PFSK-1 (cell line): Measurements from ENCODE around the gene CMIP.

Experiments used
- POLR2AphosphoS5 ChIP-seq: IDR thresholded peaks from 2 replicates; pipeline ENCODE4 v1.6.1; 2012; ENCODE audit warnings: low read depth, mild to moderate bottlenecking, control low read depth, low read length, moderate library complexity
- REST ChIP-seq, 2 experiments: IDR thresholded peaks; 2 replicates each; pipeline versions ENCODE4 v1.6.1 to v1.8.0; 2011 to 2012; ENCODE audit warnings: low read depth in 2 of 2, low read length in 2 of 2, control low read depth in 1 of 2, inconsistent platforms in 1 of 2, mild to moderate bottlenecking in 1 of 2, moderate library complexity in 1 of 2; ENCODE audit not compliant: insufficient read depth in 1 of 2
- SIN3A ChIP-seq: IDR thresholded peaks from 2 replicates; pipeline ENCODE4 v1.6.1; 2012; ENCODE audit warnings: mild to moderate bottlenecking, low read length, moderate library complexity, borderline replicate concordance; ENCODE audit not compliant: insufficient read depth
- TAF1 ChIP-seq: IDR thresholded peaks from 2 replicates; pipeline ENCODE4 v1.6.1; 2012; ENCODE audit warnings: low read length, control low read depth, borderline replicate concordance; ENCODE audit not compliant: insufficient read depth

DNA sequence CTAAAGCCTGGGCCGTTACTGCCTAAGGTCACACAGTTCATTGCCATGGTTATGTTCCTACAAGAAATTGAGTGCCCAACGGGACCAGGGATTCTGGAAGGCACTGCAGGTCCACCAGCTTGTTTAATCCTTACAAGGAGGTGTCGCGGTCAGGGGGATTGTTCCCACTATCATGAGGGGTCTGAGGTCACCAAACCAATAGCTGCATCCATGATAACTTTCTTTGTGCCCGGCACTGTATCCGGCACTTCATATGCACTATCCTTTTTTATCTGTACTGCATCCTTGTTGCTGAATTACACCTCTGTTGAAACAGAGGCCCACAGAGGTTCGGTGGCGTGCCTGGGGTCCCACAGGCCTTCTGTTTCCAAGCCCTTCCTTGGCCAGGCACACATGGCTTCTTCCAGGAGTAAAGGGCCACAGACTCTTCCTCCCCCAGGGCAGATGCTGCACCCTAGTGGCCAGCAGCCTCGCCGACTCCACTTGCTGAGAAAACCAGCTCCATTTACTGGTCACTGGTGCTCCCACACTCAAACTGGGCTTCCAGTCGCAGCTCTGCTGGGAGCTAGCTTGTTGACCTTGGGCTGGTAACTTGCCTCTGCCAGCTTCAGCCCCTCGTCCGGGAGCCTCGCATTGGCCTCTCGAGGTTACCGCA, 252.5 kb downstream of the CMIP start:
- TF ChIP-seq POLR2AphosphoS5 = no peak
- no peak for TF ChIP-seq SIN3A
- no peak for TF ChIP-seq TAF1
- no peak for TF ChIP-seq REST (IDR thresholded peaks at IDR 0.05; ENCODE audit: insufficient read depth in 1 of 2, low read depth in 2 of 2, low read length in 2 of 2)
